A549 (cell line): ENCODE measurements around the gene EPB42.

Experiments
- BHLHE40 ChIP-seq: IDR thresholded peaks from 2 replicates; pipeline ENCODE4 v1.6.1; 2012; ENCODE audit warnings: low read depth, low read length, inconsistent platforms
- CEBPB ChIP-seq, 2 experiments: fragments of >200 bp in 1 of 2; sonication (Bioruptor Twin) in 1 of 2; formaldehyde crosslinking in 1 of 2; IDR thresholded peaks; 2 replicates each; pipeline ENCODE4 v1.6.1; 2012 to 2016
- CHD4 ChIP-seq: fragments of 200-600 bp; sonication (generic); IDR thresholded peaks from 2 replicates; pipeline ENCODE4 v1.6.1; 2016; ENCODE audit warnings: antibody characterized with exemption, mild to moderate bottlenecking, borderline replicate concordance
- MYC ChIP-seq: IDR thresholded peaks from 2 replicates; pipeline ENCODE4 v1.6.1; 2012; ENCODE audit warnings: mild to moderate bottlenecking, inconsistent platforms, low read length, improper control_type of control experiment, borderline replicate concordance
- POLR2A ChIP-seq: IDR thresholded peaks from 2 replicates; pipeline ENCODE4 v1.6.1; 2012; ENCODE audit warnings: mild to moderate bottlenecking, low read length
- POLR2AphosphoS2 ChIP-seq: conservative IDR thresholded peaks from 2 replicates; pipeline ENCODE4 v1.6.1; 2012; ENCODE audit warnings: low read length, improper control_type of control experiment, inconsistent platforms
- RAD21 ChIP-seq, 2 experiments: fragments of >200 bp in 1 of 2; sonication (Bioruptor Twin) in 1 of 2; formaldehyde crosslinking in 1 of 2; IDR thresholded peaks in 1 of 2; conservative IDR thresholded peaks in 1 of 2; 2 replicates in 1 of 2; 3 replicates in 1 of 2; pipeline ENCODE4 v1.6.1; 2012 to 2018; ENCODE audit warnings: inconsistent platforms in 1 of 2
- ZSCAN20 ChIP-seq: fragments of 250-450 bp; sonication (Bioruptor Pico); IDR thresholded peaks from 2 replicates; pipeline ENCODE4 v1.8.0; 2022; ENCODE audit warnings: mild to moderate bottlenecking, moderate library complexity
- TF ChIP-seq, protein P1 (sequence below): fragments of >200 bp; sonication (Bioruptor Twin); formaldehyde crosslinking; IDR thresholded peaks from 3 replicates; pipeline ENCODE4 v1.5.1; 2016
- TF ChIP-seq, protein P2 (sequence below): IDR thresholded peaks from 2 replicates; pipeline ENCODE4 v1.6.1; 2012
- TF ChIP-seq, protein P3 (sequence below): fragments of 200-600 bp; sonication (generic); IDR thresholded peaks from 2 replicates; pipeline ENCODE4 v1.6.1; 2016; ENCODE audit warnings: antibody characterized with exemption, mild to moderate bottlenecking, moderate library complexity

DNA sequence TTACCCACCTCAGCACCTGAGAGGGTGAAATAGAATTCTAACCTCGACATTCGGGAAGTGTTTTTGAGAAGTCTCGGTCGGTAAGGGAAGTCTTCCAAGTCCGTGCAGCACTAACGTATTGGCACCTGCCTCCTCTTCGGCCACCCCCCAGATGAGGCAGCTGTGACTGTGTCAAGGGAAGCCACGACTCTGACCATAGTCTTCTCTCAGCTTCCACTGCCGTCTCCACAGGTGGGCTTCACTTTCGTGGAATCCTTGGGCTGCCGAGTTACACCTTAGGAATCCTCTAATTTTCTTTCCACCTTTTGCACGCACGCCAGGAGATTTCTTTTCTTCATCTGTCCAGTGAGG lies 34.8 kb downstream of the EPB42 start:
- TF ChIP-seq ZSCAN20 (CRISPR knock-in tag) (no peak), MYC (no peak), RAD21 (conservative IDR thresholded peaks at IDR 0.05 in 1 of 2, IDR thresholded peaks at IDR 0.05 in 1 of 2) (no peak), BHLHE40 (no peak), POLR2AphosphoS2 (no peak), POLR2A (no peak), CEBPB (IDR thresholded peaks at IDR 0.05) (no peak), CHD4 (no peak)
- TF ChIP-seq, protein P1, sequence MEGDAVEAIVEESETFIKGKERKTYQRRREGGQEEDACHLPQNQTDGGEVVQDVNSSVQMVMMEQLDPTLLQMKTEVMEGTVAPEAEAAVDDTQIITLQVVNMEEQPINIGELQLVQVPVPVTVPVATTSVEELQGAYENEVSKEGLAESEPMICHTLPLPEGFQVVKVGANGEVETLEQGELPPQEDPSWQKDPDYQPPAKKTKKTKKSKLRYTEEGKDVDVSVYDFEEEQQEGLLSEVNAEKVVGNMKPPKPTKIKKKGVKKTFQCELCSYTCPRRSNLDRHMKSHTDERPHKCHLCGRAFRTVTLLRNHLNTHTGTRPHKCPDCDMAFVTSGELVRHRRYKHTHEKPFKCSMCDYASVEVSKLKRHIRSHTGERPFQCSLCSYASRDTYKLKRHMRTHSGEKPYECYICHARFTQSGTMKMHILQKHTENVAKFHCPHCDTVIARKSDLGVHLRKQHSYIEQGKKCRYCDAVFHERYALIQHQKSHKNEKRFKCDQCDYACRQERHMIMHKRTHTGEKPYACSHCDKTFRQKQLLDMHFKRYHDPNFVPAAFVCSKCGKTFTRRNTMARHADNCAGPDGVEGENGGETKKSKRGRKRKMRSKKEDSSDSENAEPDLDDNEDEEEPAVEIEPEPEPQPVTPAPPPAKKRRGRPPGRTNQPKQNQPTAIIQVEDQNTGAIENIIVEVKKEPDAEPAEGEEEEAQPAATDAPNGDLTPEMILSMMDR = no peak
- TF ChIP-seq, protein P2, sequence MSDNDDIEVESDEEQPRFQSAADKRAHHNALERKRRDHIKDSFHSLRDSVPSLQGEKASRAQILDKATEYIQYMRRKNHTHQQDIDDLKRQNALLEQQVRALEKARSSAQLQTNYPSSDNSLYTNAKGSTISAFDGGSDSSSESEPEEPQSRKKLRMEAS = no peak
- TF ChIP-seq, protein P3, sequence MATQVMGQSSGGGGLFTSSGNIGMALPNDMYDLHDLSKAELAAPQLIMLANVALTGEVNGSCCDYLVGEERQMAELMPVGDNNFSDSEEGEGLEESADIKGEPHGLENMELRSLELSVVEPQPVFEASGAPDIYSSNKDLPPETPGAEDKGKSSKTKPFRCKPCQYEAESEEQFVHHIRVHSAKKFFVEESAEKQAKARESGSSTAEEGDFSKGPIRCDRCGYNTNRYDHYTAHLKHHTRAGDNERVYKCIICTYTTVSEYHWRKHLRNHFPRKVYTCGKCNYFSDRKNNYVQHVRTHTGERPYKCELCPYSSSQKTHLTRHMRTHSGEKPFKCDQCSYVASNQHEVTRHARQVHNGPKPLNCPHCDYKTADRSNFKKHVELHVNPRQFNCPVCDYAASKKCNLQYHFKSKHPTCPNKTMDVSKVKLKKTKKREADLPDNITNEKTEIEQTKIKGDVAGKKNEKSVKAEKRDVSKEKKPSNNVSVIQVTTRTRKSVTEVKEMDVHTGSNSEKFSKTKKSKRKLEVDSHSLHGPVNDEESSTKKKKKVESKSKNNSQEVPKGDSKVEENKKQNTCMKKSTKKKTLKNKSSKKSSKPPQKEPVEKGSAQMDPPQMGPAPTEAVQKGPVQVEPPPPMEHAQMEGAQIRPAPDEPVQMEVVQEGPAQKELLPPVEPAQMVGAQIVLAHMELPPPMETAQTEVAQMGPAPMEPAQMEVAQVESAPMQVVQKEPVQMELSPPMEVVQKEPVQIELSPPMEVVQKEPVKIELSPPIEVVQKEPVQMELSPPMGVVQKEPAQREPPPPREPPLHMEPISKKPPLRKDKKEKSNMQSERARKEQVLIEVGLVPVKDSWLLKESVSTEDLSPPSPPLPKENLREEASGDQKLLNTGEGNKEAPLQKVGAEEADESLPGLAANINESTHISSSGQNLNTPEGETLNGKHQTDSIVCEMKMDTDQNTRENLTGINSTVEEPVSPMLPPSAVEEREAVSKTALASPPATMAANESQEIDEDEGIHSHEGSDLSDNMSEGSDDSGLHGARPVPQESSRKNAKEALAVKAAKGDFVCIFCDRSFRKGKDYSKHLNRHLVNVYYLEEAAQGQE = no peak
